GM23248 (cell line): ENCODE measurements around the gene ACTR1A.

Experiments used
- EZH2 ChIP-seq: fragments of 200-600 bp; sonication (generic); IDR thresholded peaks from 2 replicates; pipeline ENCODE4 v1.6.1; 2018; ENCODE audit warnings: antibody characterized with exemption, mild to moderate bottlenecking; ENCODE audit not compliant: insufficient read depth, poor library complexity, severe bottlenecking
- EZH2phosphoT487 ChIP-seq: fragments of 200-600 bp; sonication (generic); IDR thresholded peaks from 2 replicates; pipeline ENCODE4 v1.6.1; 2018; ENCODE audit warnings: antibody characterized with exemption, moderate library complexity, mild to moderate bottlenecking, low read depth; ENCODE audit not compliant: insufficient read depth

GRCh38 chr10:102535481-102536147 lies 33.1 kb upstream of the ACTR1A start:
- TF ChIP-seq EZH2phosphoT487 (no peak), EZH2 (no peak)
